A673 (cell line): ENCODE results near the gene RNF19B.

ENCODE experiments used
- EZH2 ChIP-seq: fragments of 200-600 bp; sonication (generic); IDR thresholded peaks from 2 replicates; pipeline ENCODE4 v1.6.1; 2017; ENCODE audit warnings: borderline replicate concordance, low read depth, mild to moderate bottlenecking, mixed read lengths, antibody characterized with exemption, low read length; ENCODE audit not compliant: poor library complexity, severe bottlenecking
- TF ChIP-seq, protein P1 (sequence below): fragments of 300-800, 200-600 bp; sonication (generic); conservative IDR thresholded peaks from 2 replicates; pipeline ENCODE4 v1.5.1; 2017; ENCODE audit warnings: low read depth, mild to moderate bottlenecking, antibody characterized with exemption, low read length, moderate library complexity, mixed read lengths

DNA sequence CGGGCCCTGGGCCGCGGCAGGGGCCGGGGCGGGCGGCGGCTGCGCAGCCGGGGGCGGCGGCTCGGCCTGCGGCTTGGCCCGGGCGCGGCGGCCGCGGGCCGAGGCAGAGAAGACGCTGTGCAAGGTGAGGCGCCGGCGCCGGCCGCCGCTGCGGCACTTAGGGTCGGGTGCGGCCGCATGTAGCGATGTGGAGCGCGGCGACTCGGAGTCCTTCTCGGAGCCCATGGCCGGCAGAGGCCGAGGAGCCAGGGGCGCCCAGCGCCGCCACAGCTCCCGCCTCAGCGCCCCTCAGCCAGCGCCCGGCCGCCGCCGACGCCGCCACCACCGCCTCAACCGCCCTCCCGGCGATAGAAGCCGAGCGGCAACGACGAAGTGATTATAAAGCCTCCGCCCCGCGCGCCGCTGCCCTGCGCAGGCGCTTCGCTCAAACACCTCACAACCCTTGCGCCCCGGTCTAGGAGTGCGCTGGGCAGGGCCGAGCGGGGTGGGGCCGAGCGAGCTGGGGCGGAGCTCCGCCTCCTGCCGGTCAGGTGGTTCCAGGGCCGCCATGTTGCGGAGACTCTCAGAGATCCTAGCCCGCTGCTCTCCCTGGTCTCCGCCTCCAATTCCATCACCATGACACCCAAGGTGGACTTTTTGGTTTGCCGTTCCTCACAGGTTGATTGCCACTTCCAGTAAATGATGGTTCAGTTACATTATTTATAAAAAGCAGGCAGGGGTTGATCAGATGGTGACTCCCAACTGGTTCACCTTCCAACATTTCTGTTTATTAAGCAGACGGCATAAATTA lies at the start of gene RNF19B:
- no peak for TF ChIP-seq EZH2
- TF ChIP-seq, protein P1, sequence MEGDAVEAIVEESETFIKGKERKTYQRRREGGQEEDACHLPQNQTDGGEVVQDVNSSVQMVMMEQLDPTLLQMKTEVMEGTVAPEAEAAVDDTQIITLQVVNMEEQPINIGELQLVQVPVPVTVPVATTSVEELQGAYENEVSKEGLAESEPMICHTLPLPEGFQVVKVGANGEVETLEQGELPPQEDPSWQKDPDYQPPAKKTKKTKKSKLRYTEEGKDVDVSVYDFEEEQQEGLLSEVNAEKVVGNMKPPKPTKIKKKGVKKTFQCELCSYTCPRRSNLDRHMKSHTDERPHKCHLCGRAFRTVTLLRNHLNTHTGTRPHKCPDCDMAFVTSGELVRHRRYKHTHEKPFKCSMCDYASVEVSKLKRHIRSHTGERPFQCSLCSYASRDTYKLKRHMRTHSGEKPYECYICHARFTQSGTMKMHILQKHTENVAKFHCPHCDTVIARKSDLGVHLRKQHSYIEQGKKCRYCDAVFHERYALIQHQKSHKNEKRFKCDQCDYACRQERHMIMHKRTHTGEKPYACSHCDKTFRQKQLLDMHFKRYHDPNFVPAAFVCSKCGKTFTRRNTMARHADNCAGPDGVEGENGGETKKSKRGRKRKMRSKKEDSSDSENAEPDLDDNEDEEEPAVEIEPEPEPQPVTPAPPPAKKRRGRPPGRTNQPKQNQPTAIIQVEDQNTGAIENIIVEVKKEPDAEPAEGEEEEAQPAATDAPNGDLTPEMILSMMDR, result no peak
